NB4 (cell line): ENCODE data around the gene KLHL13.

Experiments used
- DNase-seq: peaks from one replicate; pipeline ENCODE4 v3.0.0; 2010; ENCODE audit warnings: low read depth
- H3K4me3 ChIP-seq: one replicate; pipeline ENCODE4 v1.5.1; 2011; ENCODE audit warnings: mild to moderate bottlenecking, low read depth, low read length, moderate library complexity
- CTCF ChIP-seq: IDR thresholded peaks from one replicate; pipeline ENCODE4 v1.5.1; 2012; ENCODE audit warnings: low read depth, low read length
- MAX ChIP-seq: IDR thresholded peaks from 2 replicates; pipeline ENCODE4 v1.6.1; 2011; ENCODE audit warnings: low read depth, low read length
- MYC ChIP-seq: IDR thresholded peaks from 2 replicates; pipeline ENCODE4 v1.6.1; 2011; ENCODE audit warnings: low read depth, low read length
- POLR2A ChIP-seq: IDR thresholded peaks from 2 replicates; pipeline ENCODE4 v1.6.1; 2011; ENCODE audit warnings: mild to moderate bottlenecking; ENCODE audit not compliant: insufficient read length; ENCODE audit errors: extremely low read depth

The KLHL13 gene

GRCh38 chrX:118109065-118109464, 7.5 kb downstream of the KLHL13 start:
- DNase-seq = no peak
- H3K4me3 ChIP-seq = no peak overlapping the region
- no peak for TF ChIP-seq MAX
- no peak for TF ChIP-seq MYC
- no peak for TF ChIP-seq CTCF

GRCh38 chrX:118108304-118108703, 8.3 kb downstream of the KLHL13 start:
- DNase-seq = no peak
- no peak overlapping the region for H3K4me3 ChIP-seq
- TF ChIP-seq POLR2A (no peak), MAX (no peak), MYC (no peak), CTCF (no peak)

GRCh38 chrX:118100091-118100490, 16.5 kb downstream of the KLHL13 start:
- TF ChIP-seq POLR2A (no peak), CTCF (no peak), MYC (no peak), MAX (no peak)
- no peak for DNase-seq
- H3K4me3 ChIP-seq = no peak overlapping the region

- no peak for DNase-seq
- no peak for TF ChIP-seq POLR2A
- no peak overlapping the region for H3K4me3 ChIP-seq
These were observed 28.5 kb downstream of the KLHL13 start for GRCh38 chrX:118088084-118088483.

- TF ChIP-seq CTCF = no peak
These were observed 42.4 kb downstream of the KLHL13 start for GRCh38 chrX:118074196-118074595.

GRCh38 chrX:118066867-118067515, 49.6 kb downstream of the KLHL13 start:
- TF ChIP-seq POLR2A (no peak), MYC (no peak), CTCF (no peak), MAX (no peak)
- no peak overlapping the region for H3K4me3 ChIP-seq
- no peak for DNase-seq

More at GRCh38 chrX:118074196-118074595, 42.4 kb downstream of the KLHL13 start:
- DNase-seq = no peak
- no peak overlapping the region for H3K4me3 ChIP-seq
